DMS53 (cell line): ENCODE results near the gene CCDC136.
A peak's percentile ranks its signal among the peaks of the same experiment; 100 is the strongest.

Experiments used
- DNase-seq: peaks from one replicate; lab custom pipeline; 2025; lab: John Stamatoyannopoulos, UW

Gene CCDC136

GRCh38 chr7:128777156-128778123 is 14.3 kb upstream of the CCDC136 start:
- DNase-seq: no peak

GRCh38 chr7:128778946-128779345 is 12.8 kb upstream of the CCDC136 start:
- no peak for DNase-seq

GRCh38 chr7:128781126-128781525 is 10.6 kb upstream of the CCDC136 start:
- DNase-seq: no peak

- no peak for DNase-seq
These were observed 9.9 kb upstream of the CCDC136 start for GRCh38 chr7:128781851-128782250.

GRCh38 chr7:128783143-128783861 is 8.5 kb upstream of the CCDC136 start:
- DNase-seq: peak; percentile 81

GRCh38 chr7:128785738-128786137 is 6.0 kb upstream of the CCDC136 start:
- DNase-seq: no peak

- DNase-seq: no peak
These were observed 3.0 kb upstream of the CCDC136 start for GRCh38 chr7:128788446-128789412.

GRCh38 chr7:128790315-128791041 is 1.3 kb upstream of the CCDC136 start:
- DNase-seq: peak; percentile 26

GRCh38 chr7:128791972-128792327 is 182 bp downstream of the CCDC136 start:
- peak; percentile 37 for DNase-seq

GRCh38 chr7:128792471-128793180 is 858 bp downstream of the CCDC136 start:
- DNase-seq: no peak

GRCh38 chr7:128793181-128793547 is 1.4 kb downstream of the CCDC136 start:
- no peak for DNase-seq

GRCh38 chr7:128794020-128794419 is 2.3 kb downstream of the CCDC136 start:
- peak; percentile 38 for DNase-seq

GRCh38 chr7:128794436-128794835 is 2.7 kb downstream of the CCDC136 start:
- DNase-seq: no peak

- no peak for DNase-seq
These were observed 3.4 kb downstream of the CCDC136 start for GRCh38 chr7:128795129-128795528.

- DNase-seq: no peak
These were observed 4.6 kb downstream of the CCDC136 start for GRCh38 chr7:128796327-128796726.

GRCh38 chr7:128799451-128799850 is 7.7 kb downstream of the CCDC136 start:
- no peak for DNase-seq

- DNase-seq: no peak
These were observed 8.8 kb downstream of the CCDC136 start for GRCh38 chr7:128800567-128800966.

GRCh38 chr7:128801003-128801402 is 9.2 kb downstream of the CCDC136 start:
- peak; percentile 25 for DNase-seq

GRCh38 chr7:128801667-128802418 is 10.1 kb downstream of the CCDC136 start:
- DNase-seq: no peak

- DNase-seq: no peak
These were observed 12.7 kb downstream of the CCDC136 start for GRCh38 chr7:128804484-128804883.
